ENCODE results near the gene AGO1.
"Not testable (repeated sequence)": the region's sequence is repeated elsewhere in the genome, so short reads cannot be mapped to it uniquely, and the experiment has no call there.

AGO1 gene

GRCh38 chr1:35870651-35871309, 12.2 kb upstream of the AGO1 start:
- no peak for DNase-seq

GRCh38 chr1:35873243-35873750, 9.7 kb upstream of the AGO1 start:
- no peak for DNase-seq

- DNase-seq, result not testable (repeated sequence)
Measured at GRCh38 chr1:35874115-35874514, 8.9 kb upstream of the AGO1 start.

GRCh38 chr1:35876988-35877387, 6.0 kb upstream of the AGO1 start:
- no peak for DNase-seq

- DNase-seq, result no peak
Measured at GRCh38 chr1:35881850-35882273, 1.1 kb upstream of the AGO1 start.

DNA sequence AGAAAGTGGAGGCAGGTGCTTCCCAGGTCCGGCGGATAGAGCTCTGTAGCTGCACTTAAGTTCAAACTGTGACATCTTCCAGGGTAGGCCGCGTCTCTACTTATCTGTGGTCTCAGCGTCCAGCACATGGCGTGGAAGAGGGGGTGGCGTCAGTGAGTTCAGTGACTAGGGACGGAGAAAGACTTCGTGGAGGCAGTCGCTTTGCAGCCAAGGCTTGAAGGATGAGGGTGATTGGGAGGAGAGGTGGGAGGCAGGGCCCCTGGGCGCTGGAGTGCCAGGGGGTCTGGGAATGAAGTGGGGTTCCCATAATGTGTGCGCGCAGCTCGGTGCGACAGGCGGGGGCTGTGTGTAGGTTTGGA, 444 bp upstream of the AGO1 start:
- DNase-seq, result no peak

- peak; percentile 65 for DNase-seq
Measured at GRCh38 chr1:35883635-35884101, 659 bp downstream of the AGO1 start.

DNA sequence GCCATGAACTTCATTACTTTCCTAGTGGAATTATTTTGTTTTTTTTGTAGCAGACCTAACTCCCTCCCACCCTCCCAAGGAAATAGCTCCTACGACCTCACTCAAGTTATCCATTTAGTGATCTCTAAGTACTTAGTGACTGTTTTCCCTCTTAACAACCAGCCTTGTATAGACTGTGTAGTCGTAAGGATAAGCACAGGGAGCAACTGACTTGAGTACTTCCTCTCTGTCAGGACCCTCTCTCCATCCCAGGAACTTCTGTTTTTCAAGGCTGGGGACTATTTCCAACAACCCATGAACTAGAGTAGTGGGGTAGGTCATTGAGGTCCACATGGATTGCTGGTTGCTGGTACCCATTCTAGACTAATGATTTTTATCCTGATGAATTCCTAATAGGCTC, 1.9 kb downstream of the AGO1 start:
- no peak for DNase-seq

DNA sequence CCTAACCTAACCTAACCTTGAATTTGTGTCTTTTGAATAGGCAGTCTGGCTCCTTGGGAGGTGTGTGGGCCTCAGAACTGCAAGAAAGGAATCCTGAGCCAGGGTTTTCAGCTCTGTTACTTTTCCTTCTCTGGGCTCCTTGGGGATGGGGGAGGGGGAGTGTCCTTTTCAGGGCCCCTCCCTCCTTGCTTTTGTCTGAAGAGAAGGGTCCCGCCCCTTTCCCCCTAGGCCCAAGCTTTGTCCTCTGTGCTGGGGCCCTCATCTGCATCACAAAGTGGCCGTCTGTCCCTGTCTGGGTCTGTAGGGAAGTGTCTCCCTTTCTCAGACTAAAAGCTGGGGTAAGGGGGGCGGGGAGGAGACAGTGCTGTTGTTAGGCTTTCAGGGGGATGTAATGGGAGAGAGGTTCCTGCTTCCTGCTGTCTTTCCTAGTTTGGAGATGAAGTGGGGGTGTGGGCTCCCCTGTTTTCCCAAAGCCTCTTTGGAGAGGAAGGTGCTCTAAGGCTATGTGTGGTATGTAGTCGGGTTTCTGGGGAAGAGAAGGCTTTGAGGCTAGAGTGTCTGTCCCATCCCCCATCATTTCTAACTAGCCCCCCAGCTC, 3.1 kb downstream of the AGO1 start:
- DNase-seq, result no peak

DNA sequence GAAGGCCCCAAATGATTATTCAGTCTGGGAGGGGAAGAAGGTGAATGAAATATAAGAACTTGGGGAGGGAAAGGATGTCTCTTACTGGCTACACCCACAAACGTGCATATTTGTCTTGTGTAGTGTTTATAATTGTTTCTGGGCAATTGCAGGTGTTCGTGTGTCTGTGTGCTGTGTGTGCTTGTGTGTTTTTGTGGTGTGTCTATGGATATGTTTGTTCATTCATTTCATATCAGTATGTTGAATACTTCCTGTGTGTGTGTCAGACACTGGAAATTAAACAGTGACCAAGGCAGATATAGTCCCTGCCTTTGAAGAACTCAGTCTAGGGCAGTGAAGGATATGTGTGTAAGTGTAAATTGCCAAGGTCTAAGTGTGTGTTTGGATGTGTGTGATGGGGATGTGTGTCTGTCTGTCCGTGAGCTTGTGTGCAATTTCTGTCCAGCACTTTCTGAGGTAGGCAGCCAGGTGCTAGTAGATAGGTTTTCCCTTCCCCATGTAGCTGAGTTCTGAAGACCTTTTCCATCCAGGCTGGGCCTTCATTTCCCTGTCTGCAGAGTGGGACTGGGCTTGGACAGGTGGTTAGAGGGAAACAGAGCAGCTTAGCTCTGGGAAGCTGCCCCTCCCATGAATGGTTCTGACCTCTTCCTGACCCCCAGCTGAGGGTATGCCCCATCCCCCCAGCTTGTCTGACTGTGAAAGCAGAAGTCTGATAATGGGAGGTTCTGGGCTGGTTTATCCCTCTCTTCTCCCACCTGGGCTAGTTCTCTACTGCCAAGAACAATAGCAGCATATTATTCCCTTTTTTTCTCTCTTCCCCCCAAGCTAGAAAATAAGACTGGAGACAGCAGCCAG, 3.8 kb downstream of the AGO1 start:
- DNase-seq, result no peak

DNA sequence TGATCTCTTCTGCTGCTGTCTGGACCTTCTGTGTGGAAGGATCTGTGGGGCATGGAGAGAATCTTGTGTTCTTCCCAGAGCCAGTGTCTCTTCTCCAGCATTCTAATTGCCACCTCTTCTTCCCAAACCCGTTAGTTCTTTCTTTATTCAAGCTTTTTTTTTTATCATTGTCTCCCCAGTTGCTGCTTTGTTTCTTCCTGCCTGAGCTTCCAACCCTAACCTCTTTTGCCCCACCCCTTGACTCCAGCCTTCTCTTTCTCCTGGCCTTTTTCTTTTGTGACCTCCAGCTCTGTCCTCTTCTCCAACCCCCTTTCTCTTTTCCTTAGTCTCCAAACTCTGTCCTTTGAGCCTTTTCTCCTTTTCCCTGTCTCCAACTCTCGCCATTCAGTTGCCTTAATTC, 4.5 kb downstream of the AGO1 start:
- no peak for DNase-seq

DNA sequence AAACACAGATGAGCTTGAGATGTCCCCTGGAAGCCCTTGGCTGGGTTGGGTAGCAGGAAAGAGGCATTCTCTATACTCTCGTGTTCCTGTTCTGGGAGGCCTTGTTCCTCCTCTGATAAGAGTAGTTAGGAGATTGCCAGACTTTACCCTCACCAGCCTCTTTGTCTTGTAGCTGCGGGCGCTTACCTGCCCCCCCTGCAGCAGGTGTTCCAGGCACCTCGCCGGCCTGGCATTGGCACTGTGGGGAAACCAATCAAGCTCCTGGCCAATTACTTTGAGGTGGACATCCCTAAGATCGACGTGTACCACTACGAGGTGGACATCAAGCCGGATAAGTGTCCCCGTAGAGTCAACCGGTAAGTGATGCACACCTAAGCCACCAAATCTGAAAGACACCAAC, 5.2 kb downstream of the AGO1 start:
- DNase-seq, result no peak

- DNase-seq, result not testable (repeated sequence)
Measured at GRCh38 chr1:35888981-35889380, 6.0 kb downstream of the AGO1 start.

DNA sequence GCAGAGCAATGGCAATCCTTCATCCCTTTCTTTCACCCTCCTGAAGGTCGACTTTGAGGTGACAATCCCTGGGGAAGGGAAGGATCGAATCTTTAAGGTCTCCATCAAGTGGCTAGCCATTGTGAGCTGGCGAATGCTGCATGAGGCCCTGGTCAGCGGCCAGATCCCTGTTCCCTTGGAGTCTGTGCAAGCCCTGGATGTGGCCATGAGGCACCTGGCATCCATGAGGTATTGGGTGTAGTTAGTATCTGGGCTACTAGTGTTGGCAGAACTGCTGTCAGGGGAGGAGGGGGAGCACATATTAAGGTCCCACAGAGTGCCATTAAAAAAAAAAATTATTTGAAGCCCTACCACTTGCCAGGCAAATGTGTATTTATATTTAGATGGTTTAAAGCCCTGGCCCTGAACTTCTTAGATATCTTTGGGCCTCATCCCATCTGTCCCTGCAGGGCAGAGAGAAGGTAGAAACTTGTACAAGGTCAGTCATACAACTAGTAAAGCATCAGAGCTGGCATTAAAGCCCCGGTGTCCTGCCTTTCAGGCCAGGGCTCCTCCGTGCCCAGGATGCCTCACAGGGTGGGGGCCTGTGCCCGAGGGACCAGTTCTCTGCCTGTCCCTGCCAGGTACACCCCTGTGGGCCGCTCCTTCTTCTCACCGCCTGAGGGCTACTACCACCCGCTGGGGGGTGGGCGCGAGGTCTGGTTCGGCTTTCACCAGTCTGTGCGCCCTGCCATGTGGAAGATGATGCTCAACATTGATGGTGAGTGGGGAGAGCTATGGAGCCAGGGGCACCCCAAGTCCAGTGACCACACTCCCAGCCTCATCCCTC, 10.3 kb downstream of the AGO1 start:
- no peak for DNase-seq

DNA sequence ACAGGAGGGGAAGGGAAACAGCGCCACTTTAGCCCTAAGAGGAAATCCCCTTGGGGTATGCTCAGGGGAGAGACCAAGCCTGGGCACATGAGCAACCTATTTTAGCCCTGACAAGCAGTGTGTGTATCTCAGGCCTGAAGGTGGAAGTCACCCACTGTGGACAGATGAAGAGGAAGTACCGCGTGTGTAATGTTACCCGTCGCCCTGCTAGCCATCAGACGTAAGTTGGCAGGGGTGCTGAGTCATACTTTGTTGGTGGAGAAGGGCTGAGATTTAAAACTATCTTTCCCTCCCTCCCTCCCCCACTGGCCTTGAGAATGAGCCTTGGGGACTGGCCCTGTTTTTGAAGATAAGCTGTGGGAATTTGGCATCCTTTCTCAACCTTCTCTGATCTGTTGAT, 11.2 kb downstream of the AGO1 start:
- DNase-seq, result no peak

- DNase-seq, result no peak
Measured at GRCh38 chr1:35894656-35895055, 11.6 kb downstream of the AGO1 start.

DNA sequence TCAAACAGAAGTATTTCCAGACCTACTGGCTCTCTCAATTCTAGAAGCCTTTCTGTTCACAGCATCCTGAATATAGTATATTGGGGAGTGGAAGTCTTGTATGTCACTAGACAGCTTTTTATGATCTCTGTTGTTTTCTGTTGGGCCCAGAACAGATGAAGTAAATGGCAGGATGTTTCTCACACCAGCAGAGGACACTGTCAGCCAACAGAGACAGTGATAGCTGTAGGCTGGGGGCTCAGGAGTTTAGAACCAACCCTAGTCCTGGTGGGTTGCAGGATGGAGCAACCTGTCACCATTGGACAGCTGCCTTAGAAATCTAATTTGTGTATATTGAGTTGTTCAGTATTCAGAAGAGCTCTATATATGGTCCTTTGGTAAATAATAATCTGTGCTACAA, 16.9 kb downstream of the AGO1 start:
- DNase-seq, result no peak

- DNase-seq, result no peak
Measured at GRCh38 chr1:35901235-35901634, 18.2 kb downstream of the AGO1 start.

GRCh38 chr1:35902671-35903070, 19.7 kb downstream of the AGO1 start:
- no peak for DNase-seq

- DNase-seq, result no peak
Measured at GRCh38 chr1:35914717-35915116, 31.7 kb downstream of the AGO1 start.

- DNase-seq, result no peak
Measured at GRCh38 chr1:35915693-35916092, 32.7 kb downstream of the AGO1 start.

DNA sequence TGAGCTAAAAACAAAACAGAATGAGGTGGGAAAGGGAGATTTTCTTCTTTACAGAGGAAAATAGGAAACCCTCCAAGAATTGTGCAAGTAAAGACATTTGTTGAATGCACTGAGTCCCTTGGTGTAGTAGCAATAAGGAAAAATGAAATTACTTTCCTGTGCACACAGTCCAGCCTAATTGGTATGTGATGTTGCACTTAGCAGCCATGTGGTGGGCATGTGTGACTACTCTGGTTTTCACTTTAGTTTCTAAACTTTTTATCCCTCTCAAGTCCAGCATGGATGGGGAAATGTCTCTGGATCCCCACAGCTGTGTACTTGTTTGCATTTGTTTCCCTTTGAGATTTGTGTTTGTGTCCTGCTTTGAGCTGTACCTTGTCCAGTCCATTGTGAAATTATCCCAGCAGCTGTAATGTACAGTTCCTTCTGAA, 40.8 kb downstream of the AGO1 start:
- DNase-seq, result no peak

GRCh38 chr1:35924838-35925237, 41.8 kb downstream of the AGO1 start:
- no peak for DNase-seq

Data from right forelimb (tissue), 1 donor.